HepG2 (cell line): ENCODE measurements around the gene OPTN.

Experiments used
- FOSL1 ChIP-seq: sonication (generic); formaldehyde crosslinking; IDR thresholded peaks from 2 replicates; pipeline ENCODE4 v1.9.0; 2021; ENCODE audit warnings: missing genetic modification reagents, borderline replicate concordance
- PCBP2 ChIP-seq: fragments of 200-400 bp; formaldehyde crosslinking; optimal IDR thresholded peaks from 2 replicates; pipeline ENCODE3; 2018; ENCODE audit warnings: low read length, low read depth; ENCODE audit not compliant: poor library complexity, severe bottlenecking
- POLR2A ChIP-seq, 2 experiments: IDR thresholded peaks; 2 replicates each; pipeline ENCODE4 v1.6.1; 2011; ENCODE audit warnings: low read depth in 2 of 2, low read length in 2 of 2, mild to moderate bottlenecking in 1 of 2, moderate library complexity in 1 of 2; ENCODE audit not compliant: insufficient read depth in 1 of 2
- TCF12 ChIP-seq, 2 experiments: fragments of 450-650 bp in 1 of 2; sonication (generic) in 1 of 2; formaldehyde crosslinking in 1 of 2; IDR thresholded peaks; 2 replicates each; pipeline versions ENCODE4 v1.6.1 to v1.8.0; 2017 to 2022; ENCODE audit warnings: antibody characterized with exemption in 1 of 2, mild to moderate bottlenecking in 1 of 2, missing genetic modification reagents in 1 of 2, moderate library complexity in 1 of 2
- YY1 ChIP-seq: IDR thresholded peaks from 2 replicates; pipeline ENCODE4 v1.6.1; 2011; ENCODE audit warnings: low read length, low read depth, moderate library complexity, mild to moderate bottlenecking; ENCODE audit not compliant: insufficient read depth, insufficient replicate concordance
- ZNF326 ChIP-seq: sonication (generic); formaldehyde crosslinking; IDR thresholded peaks from 2 replicates; pipeline ENCODE4 v1.4.0; 2020; ENCODE audit warnings: missing genetic modification reagents, borderline replicate concordance
- ZNF589 ChIP-seq: sonication (generic); formaldehyde crosslinking; conservative IDR thresholded peaks from 2 replicates; pipeline ENCODE4 v1.8.0; 2022; ENCODE audit warnings: mild to moderate bottlenecking, moderate library complexity, missing genetic modification reagents
- ZNF777 ChIP-seq: sonication (generic); formaldehyde crosslinking; IDR thresholded peaks from 2 replicates; pipeline ENCODE4 v1.4.0; 2020; ENCODE audit warnings: missing genetic modification reagents
- ZNF781 ChIP-seq: sonication (generic); formaldehyde crosslinking; IDR thresholded peaks from 2 replicates; pipeline ENCODE4 v1.5.1; 2020; ENCODE audit warnings: borderline replicate concordance, mild to moderate bottlenecking, missing genetic modification reagents; ENCODE audit errors: not compliant biosample characterization
- TF ChIP-seq, protein P1 (sequence below), 2 experiments: IDR thresholded peaks; 2 replicates each; pipeline ENCODE4 v1.6.1; 2011 to 2012; ENCODE audit warnings: low read length in 2 of 2, borderline replicate concordance in 1 of 2, low read depth in 1 of 2, mild to moderate bottlenecking in 1 of 2, moderate library complexity in 1 of 2
- TF ChIP-seq, protein P2 (sequence below): sonication (generic); formaldehyde crosslinking; IDR thresholded peaks from 2 replicates; pipeline ENCODE4 v1.5.0; 2020; ENCODE audit warnings: mild to moderate bottlenecking, missing genetic modification reagents, moderate library complexity

DNA sequence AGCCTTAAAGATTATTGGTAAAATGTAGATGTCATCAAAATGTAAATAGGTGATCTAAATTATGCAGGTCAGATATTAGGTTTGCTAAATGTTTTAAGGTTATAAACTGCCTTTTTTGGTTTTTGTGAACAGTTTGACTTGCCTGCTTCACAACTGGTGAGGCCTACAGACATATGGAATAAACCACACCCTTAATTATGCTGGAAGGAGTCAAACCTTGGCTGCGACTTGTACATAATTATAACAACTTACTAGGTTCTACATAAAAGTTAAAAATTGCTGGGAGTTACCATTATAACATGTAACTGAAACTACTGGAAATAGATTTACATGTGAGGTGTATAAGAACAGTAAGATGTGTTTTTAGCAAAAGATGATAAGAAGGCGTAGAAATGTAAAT lies 31.5 kb upstream of the OPTN start:
- TF ChIP-seq PCBP2 (no peak), FOSL1 (CRISPR knock-in tag) (no peak), ZNF777 (no peak), ZNF326 (CRISPR knock-in tag) (no peak), ZNF589 (CRISPR knock-in tag) (no peak), YY1 (no peak), TCF12 (IDR thresholded peaks at IDR 0.05) (no peak), TCF12 (CRISPR knock-in tag; IDR thresholded peaks at IDR 0.05) (no peak), ZNF781 (no peak), POLR2A (IDR thresholded peaks at IDR 0.05; ENCODE audit: insufficient read depth in 1 of 2, low read depth in 2 of 2, low read length in 2 of 2) (no peak)
- TF ChIP-seq, protein P1, sequence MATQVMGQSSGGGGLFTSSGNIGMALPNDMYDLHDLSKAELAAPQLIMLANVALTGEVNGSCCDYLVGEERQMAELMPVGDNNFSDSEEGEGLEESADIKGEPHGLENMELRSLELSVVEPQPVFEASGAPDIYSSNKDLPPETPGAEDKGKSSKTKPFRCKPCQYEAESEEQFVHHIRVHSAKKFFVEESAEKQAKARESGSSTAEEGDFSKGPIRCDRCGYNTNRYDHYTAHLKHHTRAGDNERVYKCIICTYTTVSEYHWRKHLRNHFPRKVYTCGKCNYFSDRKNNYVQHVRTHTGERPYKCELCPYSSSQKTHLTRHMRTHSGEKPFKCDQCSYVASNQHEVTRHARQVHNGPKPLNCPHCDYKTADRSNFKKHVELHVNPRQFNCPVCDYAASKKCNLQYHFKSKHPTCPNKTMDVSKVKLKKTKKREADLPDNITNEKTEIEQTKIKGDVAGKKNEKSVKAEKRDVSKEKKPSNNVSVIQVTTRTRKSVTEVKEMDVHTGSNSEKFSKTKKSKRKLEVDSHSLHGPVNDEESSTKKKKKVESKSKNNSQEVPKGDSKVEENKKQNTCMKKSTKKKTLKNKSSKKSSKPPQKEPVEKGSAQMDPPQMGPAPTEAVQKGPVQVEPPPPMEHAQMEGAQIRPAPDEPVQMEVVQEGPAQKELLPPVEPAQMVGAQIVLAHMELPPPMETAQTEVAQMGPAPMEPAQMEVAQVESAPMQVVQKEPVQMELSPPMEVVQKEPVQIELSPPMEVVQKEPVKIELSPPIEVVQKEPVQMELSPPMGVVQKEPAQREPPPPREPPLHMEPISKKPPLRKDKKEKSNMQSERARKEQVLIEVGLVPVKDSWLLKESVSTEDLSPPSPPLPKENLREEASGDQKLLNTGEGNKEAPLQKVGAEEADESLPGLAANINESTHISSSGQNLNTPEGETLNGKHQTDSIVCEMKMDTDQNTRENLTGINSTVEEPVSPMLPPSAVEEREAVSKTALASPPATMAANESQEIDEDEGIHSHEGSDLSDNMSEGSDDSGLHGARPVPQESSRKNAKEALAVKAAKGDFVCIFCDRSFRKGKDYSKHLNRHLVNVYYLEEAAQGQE (IDR thresholded peaks at IDR 0.05; ENCODE audit: borderline replicate concordance in 1 of 2, low read depth in 1 of 2, low read length in 2 of 2) = no peak
- TF ChIP-seq, protein P2, sequence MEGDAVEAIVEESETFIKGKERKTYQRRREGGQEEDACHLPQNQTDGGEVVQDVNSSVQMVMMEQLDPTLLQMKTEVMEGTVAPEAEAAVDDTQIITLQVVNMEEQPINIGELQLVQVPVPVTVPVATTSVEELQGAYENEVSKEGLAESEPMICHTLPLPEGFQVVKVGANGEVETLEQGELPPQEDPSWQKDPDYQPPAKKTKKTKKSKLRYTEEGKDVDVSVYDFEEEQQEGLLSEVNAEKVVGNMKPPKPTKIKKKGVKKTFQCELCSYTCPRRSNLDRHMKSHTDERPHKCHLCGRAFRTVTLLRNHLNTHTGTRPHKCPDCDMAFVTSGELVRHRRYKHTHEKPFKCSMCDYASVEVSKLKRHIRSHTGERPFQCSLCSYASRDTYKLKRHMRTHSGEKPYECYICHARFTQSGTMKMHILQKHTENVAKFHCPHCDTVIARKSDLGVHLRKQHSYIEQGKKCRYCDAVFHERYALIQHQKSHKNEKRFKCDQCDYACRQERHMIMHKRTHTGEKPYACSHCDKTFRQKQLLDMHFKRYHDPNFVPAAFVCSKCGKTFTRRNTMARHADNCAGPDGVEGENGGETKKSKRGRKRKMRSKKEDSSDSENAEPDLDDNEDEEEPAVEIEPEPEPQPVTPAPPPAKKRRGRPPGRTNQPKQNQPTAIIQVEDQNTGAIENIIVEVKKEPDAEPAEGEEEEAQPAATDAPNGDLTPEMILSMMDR (CRISPR knock-in tag) = no peak
